ENCODE data around the gene OR2A1. TPM values are rescaled to one million over a fixed set of nuclear protein-coding genes. Genes with fewer than 3 reads are reported as not detected.

Gene OR2A1, protein sequence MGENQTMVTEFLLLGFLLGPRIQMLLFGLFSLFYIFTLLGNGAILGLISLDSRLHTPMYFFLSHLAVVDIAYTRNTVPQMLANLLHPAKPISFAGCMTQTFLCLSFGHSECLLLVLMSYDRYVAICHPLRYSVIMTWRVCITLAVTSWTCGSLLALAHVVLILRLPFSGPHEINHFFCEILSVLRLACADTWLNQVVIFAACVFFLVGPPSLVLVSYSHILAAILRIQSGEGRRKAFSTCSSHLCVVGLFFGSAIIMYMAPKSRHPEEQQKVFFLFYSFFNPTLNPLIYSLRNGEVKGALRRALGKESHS
- under 0.01 TPM in 1 of 2 replicates, not detected in the other for total RNA-seq

DNA sequence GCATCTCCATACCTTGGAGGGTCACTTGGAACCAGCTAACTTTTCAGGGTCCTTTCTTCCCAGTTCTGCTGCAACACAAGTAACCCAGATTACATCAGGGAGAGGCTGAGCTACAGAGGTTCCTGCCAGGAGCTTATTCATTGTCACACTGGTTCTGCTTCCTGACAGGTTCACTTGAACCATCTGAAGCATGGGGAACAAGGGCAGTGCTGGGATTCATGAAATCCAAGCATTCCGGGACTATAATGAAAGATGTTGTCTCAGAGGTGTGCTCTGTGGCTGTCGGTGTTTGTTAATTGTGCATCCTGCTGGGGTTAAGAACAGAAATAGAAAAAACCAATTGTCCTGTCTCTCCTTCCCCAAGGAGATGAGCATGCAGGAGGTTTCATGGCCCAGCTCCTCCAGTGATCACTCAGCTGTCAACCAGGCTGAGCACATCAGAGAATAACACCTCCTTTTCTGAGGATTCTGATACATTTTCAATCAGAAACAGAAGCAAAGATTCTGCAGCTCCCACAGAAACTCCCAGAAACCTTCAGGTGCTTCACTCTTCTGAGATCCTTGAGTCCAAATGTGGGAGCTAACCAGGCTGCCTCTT lies at the start of gene OR2A1:
OR2A1 (plus strand) TSS at position 548 of the 598 bp plus-strand sequence. CDS start 5,706 bp downstream, outside the sequence.

DNA sequence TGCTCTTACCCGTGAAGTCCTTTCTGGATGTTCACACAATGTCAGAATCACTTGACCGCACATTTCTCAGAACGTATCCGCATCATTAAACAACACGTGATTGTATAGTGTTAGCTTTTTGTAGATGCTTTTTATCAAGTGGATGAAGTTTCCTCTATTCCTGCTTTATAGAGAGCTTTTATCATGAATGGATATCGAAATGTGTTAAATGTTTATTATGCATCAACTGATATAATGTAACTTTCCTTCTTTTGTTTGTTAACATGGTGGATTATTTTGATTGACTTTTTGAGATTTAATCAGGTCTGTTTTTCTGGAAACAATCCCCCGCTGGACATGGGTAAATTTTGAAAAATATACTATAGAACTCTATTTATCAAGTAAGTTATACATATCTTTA lies 47.5 kb upstream of the OR2A1 start, which contains the start of gene OR2A7:
OR2A7 (minus strand) TSS at position 101 of the 400 bp plus-strand sequence. CDS start 5,164 bp downstream, outside the sequence.

DNA sequence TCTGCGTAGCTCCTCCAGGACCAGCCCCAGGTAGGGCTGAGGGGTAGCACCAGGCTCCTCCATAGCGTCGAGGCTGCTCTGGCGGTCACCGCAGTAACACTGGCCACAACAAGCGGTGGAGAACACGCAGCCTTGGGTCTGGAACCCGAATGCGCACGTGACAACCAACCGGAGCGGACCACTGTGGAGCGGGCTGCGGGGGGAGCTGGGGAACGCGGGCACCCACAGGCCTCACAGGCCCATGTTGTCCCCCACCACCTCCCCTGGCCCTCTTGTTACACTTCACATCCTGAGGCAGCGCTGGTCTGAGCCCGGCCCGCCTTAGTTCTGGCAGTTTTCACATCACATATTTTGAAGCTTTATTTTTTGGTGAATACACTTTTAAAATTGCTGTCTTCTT lies 43.0 kb upstream of the OR2A1 start, which contains the start of gene CTAGE8:
CTAGE8 (minus strand) TSS at position 101 of the 400 bp plus-strand sequence; CDS start at position 63, 38 bp downstream.

DNA sequence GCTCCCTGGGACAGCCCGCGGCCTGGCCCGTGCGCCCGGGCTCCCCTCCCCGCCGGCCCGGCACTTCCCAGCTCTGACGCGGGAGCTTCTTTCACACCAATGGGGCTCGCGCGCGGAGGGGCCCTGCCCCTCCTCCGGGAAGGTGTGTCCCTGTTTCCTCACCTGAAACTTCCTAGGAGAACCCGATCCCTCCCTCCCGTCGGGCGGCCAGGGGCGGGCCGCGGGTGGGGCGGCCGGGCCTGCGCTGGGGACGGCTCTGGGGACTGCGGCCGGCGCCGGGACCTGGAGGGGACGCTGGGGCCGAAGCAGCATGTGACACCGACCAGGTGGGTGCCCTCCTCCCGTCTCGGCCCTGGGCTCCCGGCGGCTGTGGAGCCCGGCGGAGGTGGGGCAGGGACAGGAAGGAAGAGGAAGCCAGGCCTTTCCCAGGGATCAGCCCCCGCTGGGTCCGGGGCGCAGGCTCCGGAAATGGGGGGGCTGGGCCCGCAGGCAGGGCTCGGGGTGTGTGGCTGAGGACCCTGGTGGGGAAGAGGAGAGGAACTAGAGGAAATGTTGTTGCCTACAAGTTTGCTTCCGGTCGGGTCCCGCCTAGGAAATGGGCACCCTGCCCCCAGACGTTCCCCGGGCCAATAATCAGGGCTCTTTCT lies 43.1 kb downstream of the OR2A1 start, which contains the start of gene ARHGEF5:
ARHGEF5 (plus strand) TSS at position 227 of the 647 bp plus-strand sequence. CDS start 7,268 bp downstream, outside the sequence.

Other genes starting within 250 kb of the OR2A1 start
- gene OR2A25, start 242.6 kb upstream of the OR2A1 start, total RNA-seq: not detected in 2 replicates
- not detected in 2 replicates for gene OR2A12, start 226.1 kb upstream of the OR2A1 start, total RNA-seq
- gene OR2A2, start 202.8 kb upstream of the OR2A1 start, total RNA-seq: not detected in 2 replicates
- not detected in 2 replicates for gene OR2A14, start 189.2 kb upstream of the OR2A1 start, total RNA-seq
- gene CTAGE4, start 129.0 kb upstream of the OR2A1 start, total RNA-seq: 0.09 TPM in 1 of 2 replicates, not detected in the other
- gene ARHGEF35, start 116.6 kb upstream of the OR2A1 start, total RNA-seq: under 0.01 and 0.43 TPM in 2 replicates
- not detected in 2 replicates for gene OR2A42, start 72.8 kb upstream of the OR2A1 start, total RNA-seq
- gene OR2A7, start 47.6 kb upstream of the OR2A1 start, total RNA-seq: not detected in 2 replicates
- gene CTAGE8, start 43.1 kb upstream of the OR2A1 start, total RNA-seq: not detected in 2 replicates
- 0.11 and 0.34 TPM in 2 replicates for gene ARHGEF5, start 43.0 kb downstream of the OR2A1 start, total RNA-seq
- not detected in 2 replicates for gene NOBOX, start 91.3 kb downstream of the OR2A1 start, total RNA-seq

All from dermis lymphatic vessel endothelial cell (primary cell).